Activated naive CD4-positive, alpha-beta T cell treated with Interleukin-2 at 50 U/mL for 16 hours (primary cell): ENCODE data around the gene VPS35L.

Experiments used
- DNase-seq: peaks from one replicate; pipeline ENCODE4 v3.0.0-alpha.2; 2020

Gene VPS35L

GRCh38 chr16:19698480-19699465 lies 143.3 kb downstream of the VPS35L start:
- DNase-seq = no peak

- no peak for DNase-seq
Measured at GRCh38 chr16:19699472-19699871, 144.0 kb downstream of the VPS35L start.

DNA sequence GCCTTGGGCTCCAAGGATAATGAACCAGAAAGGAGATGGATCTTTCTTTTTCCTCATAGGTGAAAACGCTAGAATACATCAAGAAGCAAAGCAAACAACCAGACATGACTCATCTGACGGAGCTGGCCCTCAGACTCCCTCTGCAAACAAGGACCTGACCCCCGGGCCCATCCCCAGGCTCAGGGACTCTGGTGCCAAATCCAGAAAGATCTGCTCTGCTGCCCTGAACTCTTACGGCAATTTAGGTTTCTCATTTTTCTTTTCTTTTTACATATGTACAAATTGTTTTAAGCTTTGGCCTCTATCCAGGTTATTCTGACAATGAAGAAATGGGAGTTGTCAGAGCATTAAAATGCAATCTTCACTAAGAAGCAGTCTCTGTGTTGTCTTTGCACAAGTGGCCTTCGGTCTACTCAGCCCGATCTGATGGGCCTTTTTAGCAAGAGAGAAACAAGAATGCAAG lies 144.8 kb downstream of the VPS35L start:
- no peak for DNase-seq

DNA sequence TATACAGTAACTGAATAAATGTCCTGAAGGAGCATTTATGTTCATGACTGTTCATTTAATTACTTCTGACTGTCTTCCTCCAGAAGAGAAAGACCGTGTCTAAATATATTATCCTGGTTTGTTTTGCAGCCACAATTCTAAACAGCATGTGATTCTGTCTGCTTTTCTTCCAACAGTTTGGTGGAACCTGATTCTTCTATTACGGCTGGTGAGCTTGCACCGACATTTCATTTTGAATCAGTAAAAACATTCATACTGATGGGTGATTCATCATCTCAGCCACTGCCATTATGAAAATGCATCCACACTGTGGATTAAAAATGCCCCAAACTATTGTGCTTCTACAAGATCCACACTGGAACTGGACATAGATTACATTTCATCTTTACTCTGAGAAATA lies 145.6 kb downstream of the VPS35L start:
- DNase-seq = no peak

GRCh38 chr16:19703172-19703889 lies 147.8 kb downstream of the VPS35L start:
- DNase-seq = no peak

DNA sequence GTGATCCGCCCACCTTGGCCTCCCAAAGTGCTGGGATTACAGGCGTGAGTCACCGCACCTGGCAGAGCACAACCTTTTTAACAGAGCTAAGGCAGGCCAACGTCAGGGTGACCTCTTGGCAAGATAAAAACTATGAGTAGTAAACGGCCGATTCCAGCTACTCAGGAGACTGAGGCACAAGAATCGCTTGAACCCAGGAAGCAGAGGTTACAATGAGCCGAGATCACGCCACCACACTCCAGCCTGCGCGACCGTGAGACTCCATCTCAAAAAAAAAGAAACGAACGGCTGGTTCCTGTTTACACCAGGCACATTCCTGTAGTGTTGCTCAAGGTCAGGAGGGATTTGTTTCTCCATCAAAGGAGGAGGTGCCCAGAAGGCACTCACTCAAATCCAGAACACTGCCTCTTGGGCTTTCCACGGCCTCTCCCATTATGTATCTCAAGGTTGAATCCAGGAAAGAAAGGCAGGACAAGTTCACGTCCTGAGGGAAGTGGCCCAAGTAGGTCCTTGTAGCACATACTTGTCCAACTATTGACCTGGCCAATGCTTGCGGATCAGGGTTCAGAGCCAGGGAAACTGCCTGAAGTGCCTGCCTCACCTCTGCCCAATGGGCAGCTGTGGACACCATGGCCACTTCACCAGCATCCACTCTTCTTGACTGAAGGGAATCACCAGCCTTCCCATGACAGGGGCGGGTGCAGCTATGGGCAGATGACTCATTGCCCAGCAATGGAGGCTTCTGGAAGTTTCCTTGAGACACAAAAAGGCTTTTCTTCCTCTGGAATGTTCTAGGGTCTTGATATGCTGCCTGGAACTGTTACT lies 149.0 kb downstream of the VPS35L start:
- no peak for DNase-seq

- no peak for DNase-seq
Measured at GRCh38 chr16:19705146-19705501, 149.6 kb downstream of the VPS35L start.

GRCh38 chr16:19705843-19706242 lies 150.3 kb downstream of the VPS35L start:
- DNase-seq = no peak

DNA sequence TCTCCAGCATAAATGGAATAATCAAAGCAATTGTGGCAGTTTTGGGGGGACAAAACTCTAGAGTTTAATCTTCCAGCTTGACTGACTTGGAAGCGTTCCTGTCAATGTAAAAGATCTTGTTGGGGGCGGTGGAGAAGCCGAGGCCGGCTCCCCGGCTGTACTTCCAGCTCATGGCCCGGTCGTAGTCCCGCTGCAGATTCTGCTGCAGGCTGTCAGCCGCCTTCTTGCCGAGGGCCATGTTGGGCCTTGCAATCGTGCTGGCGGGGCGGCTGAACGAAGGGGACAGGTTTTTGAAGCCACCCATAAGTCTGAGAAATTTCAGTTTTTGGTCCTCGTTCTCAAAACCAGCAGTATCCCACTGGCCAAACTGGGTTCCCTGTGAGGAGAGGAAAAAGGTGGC lies 151.3 kb downstream of the VPS35L start:
- DNase-seq = no peak

DNA sequence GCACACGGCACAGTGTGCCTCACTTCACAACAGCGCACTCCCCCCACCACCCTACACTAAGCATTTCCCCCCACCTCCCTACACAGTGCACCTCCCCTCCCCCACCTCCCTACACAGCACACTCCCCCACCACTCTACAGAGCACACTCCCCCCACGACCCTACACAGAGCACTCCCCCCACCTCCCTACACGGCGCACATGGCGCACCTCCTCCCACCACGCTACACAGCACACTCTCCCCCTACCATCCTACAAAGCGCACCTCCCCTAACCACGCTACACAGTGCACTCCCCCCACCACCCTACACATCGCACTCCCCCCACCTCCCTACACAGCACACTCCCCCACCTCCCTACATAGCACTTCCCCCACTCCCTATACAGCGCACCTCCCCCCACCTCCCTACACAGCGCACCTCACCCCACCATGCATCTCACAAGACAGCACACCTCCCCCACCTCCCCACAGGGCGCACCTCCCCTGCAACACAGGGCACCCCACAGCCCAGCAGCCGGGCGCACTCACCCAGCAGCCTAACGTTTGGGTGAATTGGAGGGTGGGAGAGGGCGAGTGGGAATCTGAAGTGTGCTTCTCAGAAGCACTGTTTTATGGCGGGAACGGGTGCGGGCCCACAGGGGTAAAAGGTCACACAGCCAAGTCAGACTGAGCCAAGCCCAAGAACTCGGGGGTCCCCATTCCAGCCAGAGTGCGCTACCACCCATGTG lies 152.2 kb downstream of the VPS35L start:
- DNase-seq = no peak

GRCh38 chr16:19708296-19709205 lies 153.0 kb downstream of the VPS35L start:
- no peak for DNase-seq

DNA sequence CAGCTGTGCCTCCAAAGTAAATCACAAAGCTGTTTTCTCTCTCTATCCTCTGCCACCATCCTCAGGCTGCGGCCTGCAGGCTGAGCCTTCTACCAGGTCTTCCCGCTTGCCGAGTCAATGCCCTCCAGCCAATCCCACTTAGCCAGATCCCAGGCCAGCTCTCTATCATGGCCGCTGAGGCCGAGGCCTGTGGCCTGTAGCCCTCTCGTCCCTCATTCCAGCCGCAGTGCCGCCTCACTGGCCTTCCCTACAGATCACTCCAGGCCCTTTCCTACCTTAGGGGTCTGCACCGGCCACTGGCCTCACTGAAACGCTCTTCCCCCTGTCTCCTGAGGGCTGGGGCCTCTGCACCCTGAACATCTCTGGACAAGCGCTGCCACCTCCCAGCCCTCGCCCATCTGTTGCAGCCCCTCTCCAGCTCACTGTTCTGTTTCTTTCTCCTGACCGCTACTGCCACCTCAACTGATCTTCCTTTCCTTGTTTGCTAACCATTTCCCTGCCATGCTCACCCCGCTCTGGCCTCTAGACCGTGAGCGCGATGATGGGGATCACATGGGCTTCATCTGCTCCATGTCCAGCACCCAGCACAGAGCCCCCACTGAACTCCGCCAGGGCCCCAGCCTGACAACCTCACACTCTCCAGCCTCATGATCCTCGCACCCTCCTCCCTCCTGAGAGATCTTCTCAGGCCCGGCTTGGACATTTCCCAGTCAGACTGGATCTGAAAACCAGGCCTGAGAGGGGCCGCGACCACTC lies 154.1 kb downstream of the VPS35L start:
- no peak for DNase-seq

- no peak for DNase-seq
Measured at GRCh38 chr16:19710191-19710908, 154.8 kb downstream of the VPS35L start.

DNA sequence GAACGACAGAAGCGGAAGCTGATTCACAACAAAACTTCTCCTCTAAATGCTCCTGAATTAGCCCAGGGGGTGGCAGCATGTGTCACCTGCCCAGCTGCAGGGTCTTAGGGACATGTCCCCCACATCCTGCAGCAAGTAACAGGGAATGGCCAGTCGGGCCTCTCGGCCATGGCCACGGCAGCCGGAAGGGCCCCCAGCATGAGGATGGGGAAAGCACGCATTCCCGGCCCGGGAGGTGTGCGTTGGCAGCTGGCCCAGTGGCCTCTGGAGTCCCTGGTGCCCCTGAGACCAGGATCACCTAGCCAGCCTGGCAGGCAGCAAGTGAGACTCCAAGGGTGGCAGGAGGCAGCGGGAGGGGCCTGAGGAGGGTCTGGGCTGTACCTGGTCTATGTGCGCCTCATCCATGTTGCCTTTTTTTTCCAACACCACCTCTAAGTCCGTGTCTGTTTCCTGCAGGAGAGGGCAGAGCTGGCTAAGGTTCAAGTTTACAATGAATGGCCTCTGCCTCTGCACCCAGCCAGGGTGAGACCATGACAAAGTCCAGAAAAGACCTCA lies 155.6 kb downstream of the VPS35L start:
- DNase-seq = no peak

DNA sequence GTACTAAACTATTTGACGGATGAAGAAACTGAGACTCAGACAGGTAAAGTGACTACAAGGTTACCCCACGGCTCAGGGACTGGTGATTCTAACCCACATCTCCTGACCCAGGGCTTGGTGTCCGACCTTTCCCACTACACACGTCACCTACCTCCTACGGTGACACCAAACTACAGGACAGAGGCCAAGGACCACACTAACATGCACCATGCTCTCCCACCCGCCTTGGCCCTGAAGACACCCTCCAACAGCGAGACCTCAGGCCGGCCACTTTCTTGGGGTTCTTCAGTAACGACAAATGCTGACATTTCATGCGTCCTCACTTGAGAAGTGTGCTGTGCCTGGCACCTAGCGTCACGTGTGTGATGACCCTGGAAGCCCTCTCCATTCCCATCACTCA lies 156.1 kb downstream of the VPS35L start:
- no peak for DNase-seq

- no peak for DNase-seq
Measured at GRCh38 chr16:19712418-19713058, 157.0 kb downstream of the VPS35L start.

DNA sequence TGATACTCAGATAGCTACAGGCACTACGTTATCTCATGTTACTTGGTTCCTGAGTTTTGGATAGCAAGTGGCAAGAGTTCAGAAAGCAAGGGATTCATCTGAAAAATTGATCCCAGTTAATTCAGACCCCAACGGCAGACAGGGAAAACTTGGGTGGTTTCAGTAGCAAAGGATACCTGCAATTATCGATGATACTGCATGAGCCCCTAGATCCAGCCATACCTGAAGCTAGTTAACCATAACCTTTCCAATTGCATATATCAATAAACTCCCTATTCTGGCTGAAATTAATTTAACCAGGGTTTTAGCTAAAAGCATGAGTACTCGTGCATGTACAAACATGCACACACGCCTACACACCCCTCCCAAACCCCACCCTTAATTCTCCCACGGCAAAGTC lies 158.2 kb downstream of the VPS35L start:
- DNase-seq = no peak

DNA sequence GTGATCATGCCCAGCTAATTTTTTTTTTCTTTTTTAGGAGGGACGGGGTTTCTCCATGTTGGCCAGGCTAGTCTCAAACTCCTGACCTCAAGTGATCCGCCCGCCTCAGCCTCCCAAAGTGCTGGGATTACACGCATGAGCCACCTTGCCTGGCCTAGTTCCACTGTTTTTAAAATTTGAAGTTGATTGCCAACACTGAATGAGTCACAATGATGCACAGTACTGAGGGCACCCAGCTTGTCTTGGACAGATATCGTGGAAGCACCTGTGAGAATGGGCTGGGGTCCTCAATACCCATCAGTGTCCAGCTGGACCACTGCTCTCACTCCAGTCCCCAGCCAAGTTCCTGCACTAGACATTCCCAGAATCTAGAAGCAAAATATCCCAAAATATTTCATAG lies 160.1 kb downstream of the VPS35L start:
- DNase-seq = no peak

- no peak for DNase-seq
Measured at GRCh38 chr16:19716183-19716582, 160.7 kb downstream of the VPS35L start.
